HG02852 (cell line): ENCODE measurements around the gene SON.
A peak's percentile ranks its signal among the peaks of the same experiment; 100 is the strongest.

Experiments
- ATAC-seq: cut with Tn5 transposase; IDR thresholded peaks from one replicate; pipeline ENCODE4 v1.9.1; 2021; ENCODE audit warnings: mild to moderate bottlenecking, moderate library complexity; ENCODE audit not compliant: unreplicated experiment

The SON gene

DNA sequence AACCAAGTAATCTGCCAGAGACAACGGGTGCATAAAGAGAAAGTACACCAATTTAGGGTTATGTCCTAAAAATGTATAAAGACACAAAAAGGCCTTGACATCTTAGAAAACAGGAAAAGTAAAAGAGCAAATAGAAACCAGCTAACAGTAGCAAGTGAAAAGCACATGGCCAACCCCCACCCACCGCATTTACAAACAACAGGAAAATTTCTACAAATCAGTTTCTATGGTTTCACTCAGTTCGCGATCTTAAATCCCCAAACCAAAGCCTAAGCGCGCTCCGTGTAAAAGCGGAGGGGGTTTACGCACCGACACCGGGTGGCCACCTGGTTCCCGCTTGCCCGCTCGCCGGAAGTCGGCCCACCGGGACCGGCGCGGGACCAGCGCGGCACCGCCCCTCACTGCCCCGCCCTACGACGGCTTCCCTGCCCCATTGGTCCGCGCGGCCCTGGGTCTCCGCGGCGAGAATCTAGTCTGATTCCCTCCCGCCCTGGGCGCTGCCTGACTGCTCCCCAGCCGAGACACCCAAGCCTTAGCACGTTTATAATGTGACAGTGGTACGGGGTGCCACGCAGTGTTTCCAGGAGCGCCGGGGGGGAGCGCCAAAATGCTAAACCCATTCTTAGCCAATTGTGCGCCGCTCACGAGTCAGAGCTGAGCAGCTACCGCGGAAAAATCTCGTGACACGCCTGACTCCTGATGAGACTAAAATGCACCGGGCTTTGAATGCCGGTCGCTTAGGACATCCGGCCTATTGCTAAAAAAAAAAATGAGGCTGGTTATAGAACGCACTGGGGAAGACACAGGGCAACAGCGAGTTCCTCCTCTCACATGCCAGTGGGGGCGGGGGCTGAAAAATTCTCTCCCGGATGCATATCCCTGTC, 840 bp upstream of the SON start, which contains the start of gene GART:
TSS of gene GART (minus strand) at position 362 of the 884 bp plus-strand sequence. CDS start 2,802 bp downstream, outside the sequence.
- peak; percentile 47 for ATAC-seq

DNA sequence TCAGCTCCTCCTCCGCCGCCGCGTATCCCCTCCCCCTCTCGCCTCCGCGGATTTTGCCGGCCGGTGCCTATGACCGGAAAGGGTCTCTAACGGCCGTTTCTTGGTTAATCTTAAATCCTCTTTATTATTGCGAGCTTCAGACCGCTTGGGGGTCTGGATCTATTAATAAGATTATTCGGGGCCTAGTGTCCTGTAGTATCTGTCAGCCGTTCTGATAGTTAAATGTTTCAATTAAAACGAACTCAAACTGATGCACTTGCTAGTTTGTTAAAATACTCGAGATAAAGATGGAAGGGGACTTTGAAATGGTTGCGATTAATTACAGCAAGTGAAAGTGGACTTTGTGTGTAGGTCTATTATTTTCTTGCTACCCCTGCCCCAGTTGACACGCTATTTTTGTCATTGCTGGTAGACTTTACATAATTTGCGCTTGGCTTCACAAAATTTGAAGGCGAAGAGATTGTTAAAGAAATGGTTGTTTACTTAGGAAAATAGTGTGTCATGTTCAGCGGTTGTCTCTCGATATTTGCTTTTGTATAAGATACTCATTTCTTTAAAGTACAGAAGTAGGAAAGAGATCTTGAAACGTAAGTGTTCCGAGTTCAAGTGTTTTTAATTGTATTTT, 779 bp downstream of the SON start:
- ATAC-seq = peak; percentile 8

GRCh38 chr21:33544451-33545195, 1.8 kb downstream of the SON start:
- ATAC-seq = no peak

DNA sequence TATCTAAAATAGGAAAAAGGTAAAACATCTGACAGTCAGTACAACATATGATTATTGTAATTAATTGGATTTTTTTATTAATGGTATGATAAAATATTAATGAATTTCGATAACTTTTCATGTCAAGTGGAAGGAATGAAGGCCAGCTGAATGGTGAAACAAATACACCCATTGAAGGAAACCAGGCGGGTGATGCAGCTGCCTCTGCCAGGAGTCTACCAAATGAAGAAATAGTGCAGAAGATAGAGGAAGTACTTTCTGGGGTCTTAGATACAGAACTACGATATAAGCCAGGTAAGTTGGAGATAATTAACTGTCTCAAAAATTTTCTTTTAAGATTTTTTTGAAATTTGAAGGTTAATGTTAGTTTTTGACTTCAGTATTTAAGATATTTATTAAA, 3.2 kb downstream of the SON start:
- ATAC-seq = no peak

DNA sequence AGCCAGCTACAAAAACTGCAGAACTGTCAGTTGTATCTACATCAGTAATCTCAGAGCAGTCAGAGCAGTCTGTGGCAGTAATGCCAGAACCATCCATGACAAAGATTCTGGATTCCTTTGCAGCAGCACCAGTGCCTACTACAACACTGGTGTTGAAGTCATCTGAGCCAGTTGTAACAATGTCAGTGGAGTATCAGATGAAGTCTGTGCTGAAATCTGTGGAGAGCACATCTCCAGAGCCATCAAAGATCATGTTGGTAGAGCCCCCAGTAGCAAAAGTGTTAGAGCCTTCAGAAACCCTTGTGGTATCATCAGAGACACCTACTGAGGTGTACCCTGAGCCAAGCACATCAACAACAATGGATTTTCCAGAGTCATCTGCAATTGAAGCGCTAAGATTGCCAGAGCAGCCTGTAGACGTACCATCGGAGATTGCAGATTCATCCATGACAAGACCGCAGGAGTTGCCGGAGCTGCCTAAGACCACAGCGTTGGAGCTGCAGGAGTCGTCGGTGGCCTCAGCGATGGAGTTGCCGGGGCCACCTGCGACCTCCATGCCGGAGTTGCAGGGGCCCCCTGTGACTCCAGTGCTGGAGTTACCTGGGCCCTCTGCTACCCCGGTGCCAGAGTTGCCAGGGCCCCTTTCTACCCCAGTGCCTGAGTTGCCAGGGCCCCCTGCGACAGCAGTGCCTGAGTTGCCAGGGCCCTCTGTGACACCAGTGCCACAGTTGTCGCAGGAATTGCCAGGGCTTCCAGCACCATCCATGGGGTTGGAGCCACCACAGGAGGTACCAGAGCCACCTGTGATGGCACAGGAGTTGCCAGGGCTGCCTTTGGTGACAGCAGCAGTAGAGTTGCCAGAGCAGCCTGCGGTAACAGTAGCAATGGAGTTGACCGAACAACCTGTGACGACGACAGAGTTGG, 7.3 kb downstream of the SON start:
- ATAC-seq = no peak

GRCh38 chr21:33550772-33551660, 8.2 kb downstream of the SON start:
- no peak for ATAC-seq

DNA sequence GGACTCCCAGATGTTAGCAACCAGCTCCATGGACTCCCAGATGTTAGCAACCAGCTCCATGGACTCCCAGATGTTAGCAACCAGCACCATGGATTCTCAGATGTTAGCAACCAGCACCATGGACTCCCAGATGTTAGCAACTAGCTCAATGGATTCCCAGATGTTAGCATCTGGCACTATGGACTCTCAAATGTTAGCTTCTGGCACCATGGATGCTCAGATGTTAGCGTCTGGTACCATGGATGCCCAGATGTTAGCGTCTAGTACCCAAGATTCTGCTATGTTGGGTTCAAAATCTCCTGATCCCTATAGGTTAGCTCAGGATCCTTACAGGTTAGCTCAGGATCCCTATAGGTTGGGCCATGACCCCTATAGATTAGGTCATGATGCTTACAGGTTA, 8.8 kb downstream of the SON start:
- ATAC-seq = no peak

DNA sequence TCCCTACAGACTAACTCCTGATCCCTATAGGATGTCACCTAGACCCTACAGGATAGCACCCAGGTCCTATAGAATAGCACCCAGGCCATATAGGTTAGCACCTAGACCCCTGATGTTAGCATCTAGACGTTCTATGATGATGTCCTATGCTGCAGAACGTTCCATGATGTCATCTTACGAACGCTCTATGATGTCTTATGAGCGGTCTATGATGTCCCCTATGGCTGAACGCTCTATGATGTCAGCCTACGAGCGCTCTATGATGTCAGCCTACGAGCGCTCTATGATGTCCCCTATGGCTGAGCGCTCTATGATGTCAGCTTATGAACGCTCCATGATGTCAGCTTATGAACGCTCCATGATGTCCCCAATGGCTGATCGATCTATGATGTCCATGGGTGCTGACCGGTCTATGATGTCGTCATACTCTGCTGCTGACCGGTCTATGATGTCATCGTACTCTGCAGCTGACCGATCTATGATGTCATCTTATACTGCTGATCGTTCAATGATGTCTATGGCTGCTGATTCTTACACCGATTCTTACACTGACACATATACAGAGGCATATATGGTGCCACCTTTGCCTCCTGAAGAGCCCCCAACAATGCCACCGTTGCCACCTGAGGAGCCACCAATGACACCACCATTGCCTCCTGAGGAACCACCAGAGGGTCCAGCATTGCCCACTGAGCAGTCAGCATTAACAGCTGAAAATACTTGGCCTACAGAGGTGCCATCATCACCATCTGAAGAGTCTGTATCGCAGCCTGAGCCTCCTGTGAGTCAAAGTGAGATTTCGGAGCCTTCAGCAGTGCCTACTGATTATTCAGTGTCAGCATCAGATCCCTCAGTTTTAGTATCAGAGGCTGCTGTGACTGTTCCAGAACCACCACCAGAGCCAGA, 9.5 kb downstream of the SON start:
- ATAC-seq = no peak

DNA sequence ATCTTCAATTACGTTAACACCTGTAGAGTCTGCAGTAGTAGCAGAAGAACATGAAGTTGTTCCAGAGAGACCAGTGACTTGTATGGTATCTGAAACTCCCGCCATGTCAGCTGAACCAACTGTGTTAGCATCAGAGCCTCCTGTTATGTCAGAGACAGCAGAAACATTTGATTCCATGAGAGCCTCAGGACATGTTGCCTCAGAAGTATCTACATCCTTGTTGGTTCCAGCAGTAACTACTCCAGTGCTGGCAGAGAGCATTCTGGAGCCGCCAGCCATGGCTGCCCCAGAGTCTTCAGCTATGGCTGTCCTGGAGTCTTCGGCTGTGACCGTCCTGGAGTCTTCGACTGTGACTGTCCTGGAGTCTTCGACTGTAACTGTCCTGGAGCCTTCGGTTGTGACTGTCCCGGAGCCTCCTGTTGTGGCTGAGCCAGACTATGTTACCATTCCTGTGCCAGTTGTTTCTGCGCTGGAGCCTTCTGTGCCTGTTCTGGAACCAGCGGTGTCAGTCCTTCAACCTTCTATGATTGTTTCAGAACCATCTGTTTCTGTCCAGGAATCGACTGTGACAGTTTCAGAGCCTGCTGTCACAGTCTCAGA, 10.3 kb downstream of the SON start:
- no peak for ATAC-seq

- no peak for ATAC-seq
Observed at GRCh38 chr21:33554236-33554981, 11.6 kb downstream of the SON start.

GRCh38 chr21:33554982-33555344, 12.1 kb downstream of the SON start:
- ATAC-seq = no peak

GRCh38 chr21:33557447-33557846, 14.6 kb downstream of the SON start:
- ATAC-seq = no peak

GRCh38 chr21:33558777-33559421, 16.1 kb downstream of the SON start:
- no peak for ATAC-seq

DNA sequence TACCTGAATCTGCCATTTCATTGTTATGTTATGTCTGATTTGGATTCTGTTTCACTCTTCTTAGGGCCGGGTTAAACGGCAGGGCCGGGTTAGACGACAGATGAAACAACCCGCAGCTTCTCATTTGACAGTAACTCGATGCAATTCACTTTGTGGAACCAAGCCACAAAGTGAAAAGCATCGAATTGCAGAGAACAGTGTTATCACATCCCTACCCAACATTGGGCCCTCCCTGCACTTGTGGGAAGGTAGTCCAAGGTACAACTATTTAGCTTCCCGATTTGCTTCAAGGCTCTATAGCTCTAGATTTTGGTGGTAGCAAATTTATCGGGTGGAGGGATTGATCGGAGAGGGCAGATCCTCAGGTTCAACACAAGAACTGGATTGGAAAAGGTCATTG, 17.0 kb downstream of the SON start:
- no peak for ATAC-seq

- no peak for ATAC-seq
Observed at GRCh38 chr21:33560965-33561364, 18.1 kb downstream of the SON start.

DNA sequence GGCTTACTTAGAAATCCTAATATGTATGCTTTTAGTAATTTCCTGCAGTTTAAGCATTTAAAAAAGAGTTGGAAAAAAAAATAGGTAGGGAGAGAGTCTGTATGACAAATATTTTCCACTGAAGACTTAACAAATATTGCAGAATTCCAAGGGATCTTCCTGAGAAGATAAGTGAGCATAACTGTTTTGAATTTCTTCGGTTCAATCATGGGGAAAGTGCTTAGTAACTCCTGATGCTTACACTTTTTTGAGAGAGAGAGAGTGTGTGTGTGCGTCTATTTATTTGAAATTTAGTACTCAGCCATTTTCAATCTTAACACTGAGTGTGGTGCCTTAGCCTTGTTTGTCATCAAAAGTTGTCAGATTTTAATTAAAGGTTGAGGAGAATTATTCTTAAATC, 18.5 kb downstream of the SON start:
- no peak for ATAC-seq

- ATAC-seq = no peak
Observed at GRCh38 chr21:33562389-33562788, 19.6 kb downstream of the SON start.
